Activated naive CD4-positive, alpha-beta T cell treated with anti-CD3 and anti-CD28 coated beads, Interleukin-2, amount 50 U/mL, for 24 hours (primary cell): ENCODE results near the gene RUFY4.
"Not testable (repeated sequence)": the region's sequence is repeated elsewhere in the genome, so short reads cannot be mapped to it uniquely, and the experiment has no call there.

Experiments
- H3K27ac Mint-ChIP-seq: one replicate; pipeline ENCODE4 v1.8.0; 2021; ENCODE audit warnings: mild to moderate bottlenecking, mixed read lengths
- H3K27me3 Mint-ChIP-seq: one replicate; pipeline ENCODE4 v1.8.0; 2021; ENCODE audit warnings: mixed read lengths
- H3K36me3 Mint-ChIP-seq: one replicate; pipeline ENCODE4 v1.8.0; 2021; ENCODE audit warnings: mixed read lengths
- H3K4me1 Mint-ChIP-seq: one replicate; pipeline ENCODE4 v1.8.0; 2021; ENCODE audit warnings: mixed read lengths
- H3K4me3 Mint-ChIP-seq: one replicate; pipeline ENCODE4 v1.8.0; 2021; ENCODE audit warnings: mild to moderate bottlenecking, mixed read lengths
- H3K9me3 Mint-ChIP-seq: one replicate; pipeline ENCODE4 v1.8.0; 2021; ENCODE audit warnings: mixed read lengths

RUFY4 gene

DNA sequence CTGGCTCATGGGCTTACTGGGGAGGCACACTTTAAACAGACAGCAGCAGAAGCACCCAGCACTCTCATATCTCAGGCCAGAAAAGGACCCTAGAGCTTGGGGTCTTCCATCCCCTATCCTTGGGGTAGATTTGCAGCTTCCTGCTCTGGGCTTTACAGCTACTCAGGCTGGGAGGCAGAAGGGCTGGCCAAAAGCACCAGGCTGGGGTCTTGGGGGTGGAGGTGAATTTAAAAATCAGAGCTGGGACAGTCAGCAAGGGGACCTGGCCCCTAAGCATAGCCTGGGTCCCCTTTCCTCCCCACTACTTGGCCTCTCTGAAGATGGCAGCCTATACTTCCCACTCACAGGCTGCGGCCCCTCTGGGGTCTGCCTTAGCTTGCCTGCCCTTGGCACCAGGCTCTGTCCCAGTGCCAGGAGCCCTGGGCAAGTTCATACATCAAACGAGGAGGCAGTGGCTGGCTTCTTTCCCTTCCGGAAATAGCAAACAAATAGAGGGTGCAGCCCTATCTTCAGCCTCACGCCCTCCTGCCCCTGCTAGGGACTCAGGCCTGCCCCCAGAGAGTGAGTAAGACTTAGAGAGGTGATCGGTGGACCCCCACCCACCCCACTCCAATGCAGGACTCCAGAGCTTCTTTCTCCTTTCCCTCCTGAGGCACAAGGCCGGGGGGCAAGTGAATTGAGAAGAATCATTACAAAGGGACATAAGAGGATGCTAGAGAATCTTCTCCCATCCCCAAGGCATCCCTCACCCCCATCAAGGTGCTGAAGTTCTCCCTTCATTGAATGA lies 40.3 kb upstream of the RUFY4 start:
- Mint-ChIP-seq H3K4me1 (no peaks in the 10 kb centered on the region), H3K27ac (no peak overlapping the region), H3K9me3 (no peaks in the 10 kb centered on the region), H3K36me3 (no peaks in the 10 kb centered on the region), H3K27me3 (no peaks in the 10 kb centered on the region), H3K4me3 (no peak overlapping the region)

DNA sequence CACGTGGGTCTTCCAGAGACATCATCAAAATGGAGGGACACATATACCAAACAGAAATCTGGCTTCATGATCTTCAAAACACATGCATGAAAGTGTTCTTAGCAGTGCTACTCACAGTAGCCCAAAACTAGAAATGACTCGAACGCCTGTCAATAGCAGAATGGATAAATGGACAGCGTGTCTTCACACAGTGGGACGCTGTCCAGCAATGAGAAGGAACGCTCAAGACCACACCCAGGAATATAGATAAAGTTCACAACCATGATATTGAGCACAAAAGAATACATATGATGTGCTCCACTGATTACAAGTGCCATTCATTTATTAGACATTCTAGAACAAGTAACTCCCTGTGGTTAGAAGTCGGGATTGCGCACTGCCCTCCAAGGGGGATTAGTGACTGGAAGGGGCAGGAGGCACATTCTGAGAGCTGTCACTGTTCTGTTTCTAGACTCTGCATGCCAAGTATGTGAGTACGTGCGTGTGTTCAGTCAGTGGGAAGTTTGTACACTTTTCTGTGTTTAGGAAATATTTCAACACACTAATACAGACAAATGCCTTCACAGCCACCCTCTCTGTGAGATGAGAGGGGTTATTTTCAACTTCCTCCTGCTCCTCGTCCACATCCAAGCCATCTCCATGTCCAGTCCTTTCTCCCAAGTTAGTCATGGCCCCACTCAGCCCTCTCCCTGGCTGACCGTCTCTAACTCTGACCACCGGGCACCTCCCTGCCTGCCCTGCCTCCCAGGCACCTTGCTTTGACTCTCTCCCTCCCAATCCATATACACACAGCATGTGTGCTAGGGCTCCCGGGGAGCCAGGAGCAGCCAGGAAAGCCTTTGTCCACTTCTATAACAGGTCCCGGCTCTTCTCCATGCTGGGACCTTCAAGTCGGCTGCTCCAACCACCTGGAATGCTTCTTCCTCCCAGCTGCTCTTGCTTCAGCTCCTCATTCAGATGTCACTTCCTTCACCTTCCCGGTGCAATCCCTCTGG lies 39.4 kb upstream of the RUFY4 start:
- Mint-ChIP-seq H3K9me3 (no peaks in the 10 kb centered on the region), H3K36me3 (no peaks in the 10 kb centered on the region), H3K4me1 (peaks cover 2% of the 10 kb centered on the region), H3K27ac (no peak overlapping the region), H3K27me3 (no peaks in the 10 kb centered on the region), H3K4me3 (no peak overlapping the region)

DNA sequence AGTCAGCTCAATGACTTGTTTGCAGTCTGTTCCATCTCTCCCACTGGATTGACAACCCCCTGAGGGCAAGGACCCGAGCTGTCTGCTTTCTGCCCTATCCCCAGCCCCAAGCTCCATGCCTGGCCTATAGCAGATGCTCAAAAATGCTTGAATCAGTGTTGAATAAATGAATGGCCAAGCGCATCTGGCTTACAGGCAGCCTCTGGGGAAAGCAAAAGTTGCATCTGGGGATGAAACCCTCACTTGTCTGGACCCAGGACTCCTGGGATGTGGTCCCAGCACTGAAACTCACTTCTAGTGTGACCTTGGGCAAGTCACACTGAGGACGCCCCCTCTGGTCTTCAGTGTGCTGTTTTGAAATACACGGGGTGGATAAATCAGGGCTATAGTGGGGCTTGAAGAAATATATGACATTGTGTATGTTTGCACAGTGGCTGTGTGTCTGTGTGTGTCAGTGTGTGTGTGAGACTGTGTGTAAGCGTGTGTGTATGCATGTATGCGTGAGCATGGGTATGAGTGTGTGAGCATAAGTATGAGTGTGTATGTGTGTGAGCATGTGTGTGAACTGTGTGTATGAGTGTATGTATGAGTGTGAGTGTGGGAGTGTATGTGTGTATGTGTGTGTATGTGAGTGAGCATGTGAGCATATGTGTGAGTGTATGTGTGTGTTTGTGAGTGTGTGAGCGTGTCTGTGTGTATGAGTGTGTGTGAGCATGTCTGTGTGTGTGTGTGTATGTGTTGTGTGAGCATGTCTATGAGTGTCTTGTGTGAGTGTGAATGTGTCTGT lies 38.5 kb upstream of the RUFY4 start:
- H3K4me3 Mint-ChIP-seq = no peak overlapping the region
- no peak overlapping the region for H3K27ac Mint-ChIP-seq
- peaks cover 5% of the 10 kb centered on the region for H3K4me1 Mint-ChIP-seq
- no peaks in the 10 kb centered on the region for H3K27me3 Mint-ChIP-seq
- no peaks in the 10 kb centered on the region for H3K36me3 Mint-ChIP-seq
- H3K9me3 Mint-ChIP-seq = no peaks in the 10 kb centered on the region

DNA sequence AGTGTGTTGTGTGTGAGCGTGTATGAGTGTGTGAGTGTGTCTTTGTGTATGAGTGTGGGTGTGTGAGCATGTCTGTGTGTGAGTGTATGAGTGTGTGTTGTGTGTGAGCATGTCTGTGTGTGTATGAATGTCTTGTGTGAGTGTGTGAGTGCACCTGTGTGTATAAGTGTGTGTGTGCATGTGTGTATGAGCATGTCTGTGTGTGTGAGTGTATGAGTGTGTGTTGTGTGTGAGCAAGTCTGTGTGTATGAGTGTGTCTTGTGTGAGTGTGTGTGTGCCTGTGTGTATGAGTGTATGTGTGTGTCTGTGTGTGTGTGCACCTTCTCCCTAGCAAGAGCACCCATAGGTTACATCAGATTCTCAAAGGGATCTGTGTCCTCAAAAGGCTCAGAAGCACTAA lies 37.8 kb upstream of the RUFY4 start:
- no peaks in the 10 kb centered on the region for H3K27me3 Mint-ChIP-seq
- H3K4me3 Mint-ChIP-seq = no peak overlapping the region
- no peaks in the 10 kb centered on the region for H3K9me3 Mint-ChIP-seq
- peaks cover 5% of the 10 kb centered on the region for H3K4me1 Mint-ChIP-seq
- H3K27ac Mint-ChIP-seq = no peak overlapping the region
- no peaks in the 10 kb centered on the region for H3K36me3 Mint-ChIP-seq

DNA sequence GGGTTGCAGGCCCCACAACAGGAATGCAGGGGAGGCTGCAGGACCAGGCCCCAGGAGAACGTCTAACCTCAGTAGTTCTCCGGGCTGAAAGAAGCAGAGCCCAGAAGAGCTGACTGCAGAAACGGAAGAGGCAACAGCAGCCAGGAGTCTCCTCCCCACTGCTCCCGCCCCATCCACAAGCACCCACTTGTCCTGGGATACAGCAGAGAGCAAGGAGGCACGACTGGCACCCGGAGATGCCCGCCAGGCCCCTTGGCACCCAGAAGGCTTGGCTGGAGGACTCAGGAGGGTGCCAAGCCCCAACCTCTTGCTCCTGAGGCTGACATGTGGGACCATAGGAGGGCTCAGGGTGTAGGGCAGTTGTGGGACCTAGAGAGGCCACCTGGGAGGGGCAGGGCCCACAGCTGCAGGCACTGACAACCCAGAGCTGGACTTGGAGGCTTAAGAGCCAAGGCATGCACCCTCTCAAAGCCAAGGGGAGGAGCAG lies 37.2 kb upstream of the RUFY4 start:
- H3K4me3 Mint-ChIP-seq = no peak overlapping the region
- H3K36me3 Mint-ChIP-seq = no peaks in the 10 kb centered on the region
- H3K27me3 Mint-ChIP-seq = no peaks in the 10 kb centered on the region
- peaks cover 5% of the 10 kb centered on the region for H3K4me1 Mint-ChIP-seq
- no peak overlapping the region for H3K27ac Mint-ChIP-seq
- no peaks in the 10 kb centered on the region for H3K9me3 Mint-ChIP-seq

DNA sequence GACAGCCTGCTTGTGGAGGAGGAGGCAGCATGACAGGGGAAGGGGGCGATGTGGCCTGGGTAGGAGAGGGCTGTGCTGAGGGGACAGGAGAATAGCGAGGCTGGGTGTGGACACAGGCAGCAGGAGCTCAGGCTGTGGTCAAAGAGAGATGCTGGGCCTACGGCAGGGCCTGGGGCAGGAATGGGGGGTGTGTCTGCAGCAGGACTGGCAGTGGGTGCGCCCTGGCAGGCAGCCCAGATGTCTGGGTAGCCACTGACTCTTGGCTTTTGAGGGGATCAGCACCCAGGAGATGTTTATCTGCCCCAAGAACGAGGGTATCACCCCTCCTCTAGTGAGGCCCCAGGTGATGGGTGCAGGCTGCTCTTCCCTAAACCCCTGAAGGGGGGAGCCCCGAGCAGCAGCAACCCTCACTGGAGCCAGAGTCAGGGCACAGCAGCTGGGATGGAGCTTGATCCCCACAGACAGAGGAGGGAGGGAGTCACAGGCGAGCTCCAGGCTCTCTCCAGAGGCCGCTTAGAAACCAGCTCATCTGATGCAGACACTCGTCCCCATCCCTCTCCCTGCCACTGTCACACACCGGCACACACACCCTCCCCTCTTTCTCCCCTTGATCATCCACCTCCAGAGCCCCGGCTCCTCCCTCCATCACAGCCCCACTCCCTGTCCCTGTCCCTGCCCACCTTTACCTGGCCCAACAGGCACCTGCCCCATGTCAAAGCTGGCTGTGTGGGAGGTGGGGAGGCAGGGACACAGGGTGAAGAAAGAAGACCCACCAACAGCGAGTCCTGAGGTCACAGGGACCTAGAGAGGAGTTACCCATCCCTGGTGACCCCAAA lies 36.5 kb upstream of the RUFY4 start:
- H3K4me3 Mint-ChIP-seq = no peak overlapping the region
- H3K4me1 Mint-ChIP-seq = peaks cover 5% of the 10 kb centered on the region
- no peak overlapping the region for H3K27ac Mint-ChIP-seq
- no peaks in the 10 kb centered on the region for H3K9me3 Mint-ChIP-seq
- peaks cover 1% of the 10 kb centered on the region for H3K27me3 Mint-ChIP-seq
- H3K36me3 Mint-ChIP-seq = no peaks in the 10 kb centered on the region

DNA sequence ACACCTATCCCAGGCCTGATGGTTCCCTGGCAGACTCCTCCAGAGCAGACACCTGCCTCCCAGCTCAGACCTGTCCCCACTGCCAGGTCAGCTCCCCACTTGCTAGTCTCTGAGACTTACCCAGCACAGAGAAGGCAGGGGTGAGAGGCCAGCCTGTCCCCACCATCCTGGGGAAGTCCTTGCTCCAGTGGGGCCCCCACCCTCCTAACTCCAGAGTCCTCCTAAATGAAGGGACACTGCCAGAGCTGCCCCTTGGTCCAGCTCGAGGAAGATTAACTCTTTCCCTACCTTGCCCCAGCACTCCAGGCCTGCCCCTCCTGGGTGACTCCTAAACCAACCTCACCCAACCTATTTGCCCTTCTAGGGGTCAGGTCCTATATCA lies 35.9 kb upstream of the RUFY4 start:
- Mint-ChIP-seq H3K27ac (no peak overlapping the region), H3K4me3 (no peak overlapping the region), H3K9me3 (no peaks in the 10 kb centered on the region), H3K36me3 (no peaks in the 10 kb centered on the region), H3K4me1 (peaks cover 5% of the 10 kb centered on the region), H3K27me3 (peaks cover 1% of the 10 kb centered on the region)

DNA sequence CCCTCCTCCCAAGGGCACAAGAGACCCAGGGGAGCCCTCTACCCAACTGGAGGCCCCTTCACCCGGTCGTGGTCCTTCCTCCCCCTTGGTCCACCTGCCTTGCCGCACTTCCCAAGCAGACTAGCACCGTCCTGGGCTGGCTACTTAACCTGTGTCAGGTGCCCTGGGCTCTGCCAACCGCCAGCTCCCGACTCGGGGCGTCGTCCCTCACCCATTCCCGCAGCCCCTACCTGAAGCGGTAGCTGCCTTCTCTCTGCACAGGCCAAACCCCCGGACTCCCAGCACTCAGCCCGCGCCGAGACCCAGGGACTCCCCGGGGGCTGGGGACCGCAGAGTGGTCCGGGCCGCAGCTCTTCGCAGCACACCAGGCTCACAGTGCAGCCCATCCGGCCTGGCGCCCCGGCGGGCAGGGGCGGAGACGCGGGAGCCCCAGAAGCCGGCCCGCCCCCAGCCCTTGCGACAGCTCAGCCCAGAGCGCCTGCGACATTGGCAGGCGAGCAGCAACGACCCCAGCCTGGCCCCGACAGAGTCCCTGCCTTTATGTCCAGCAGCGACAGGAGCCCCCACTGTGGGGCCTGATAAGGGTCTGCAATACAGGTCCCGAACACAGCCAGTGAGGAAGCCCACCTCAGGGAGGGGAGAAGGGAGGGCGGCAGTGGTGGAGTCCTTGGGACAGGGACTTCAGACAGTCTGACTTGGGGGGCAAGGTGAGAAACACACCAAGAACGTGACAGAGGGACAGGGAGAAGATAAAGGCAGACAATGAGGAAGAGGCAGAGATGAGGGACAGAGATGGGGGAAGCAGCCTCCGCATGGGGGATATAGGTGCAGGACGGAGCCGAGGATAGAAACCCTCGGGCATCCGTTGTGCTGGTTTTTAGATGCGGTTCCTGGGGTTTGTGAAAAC lies 35.2 kb upstream of the RUFY4 start:
- Mint-ChIP-seq H3K27me3 (peaks cover 2% of the 10 kb centered on the region), H3K27ac (no peak overlapping the region), H3K4me1 (peaks cover 5% of the 10 kb centered on the region), H3K36me3 (no peaks in the 10 kb centered on the region), H3K4me3 (peak overlapping the region; percentile 34), H3K9me3 (no peaks in the 10 kb centered on the region)

DNA sequence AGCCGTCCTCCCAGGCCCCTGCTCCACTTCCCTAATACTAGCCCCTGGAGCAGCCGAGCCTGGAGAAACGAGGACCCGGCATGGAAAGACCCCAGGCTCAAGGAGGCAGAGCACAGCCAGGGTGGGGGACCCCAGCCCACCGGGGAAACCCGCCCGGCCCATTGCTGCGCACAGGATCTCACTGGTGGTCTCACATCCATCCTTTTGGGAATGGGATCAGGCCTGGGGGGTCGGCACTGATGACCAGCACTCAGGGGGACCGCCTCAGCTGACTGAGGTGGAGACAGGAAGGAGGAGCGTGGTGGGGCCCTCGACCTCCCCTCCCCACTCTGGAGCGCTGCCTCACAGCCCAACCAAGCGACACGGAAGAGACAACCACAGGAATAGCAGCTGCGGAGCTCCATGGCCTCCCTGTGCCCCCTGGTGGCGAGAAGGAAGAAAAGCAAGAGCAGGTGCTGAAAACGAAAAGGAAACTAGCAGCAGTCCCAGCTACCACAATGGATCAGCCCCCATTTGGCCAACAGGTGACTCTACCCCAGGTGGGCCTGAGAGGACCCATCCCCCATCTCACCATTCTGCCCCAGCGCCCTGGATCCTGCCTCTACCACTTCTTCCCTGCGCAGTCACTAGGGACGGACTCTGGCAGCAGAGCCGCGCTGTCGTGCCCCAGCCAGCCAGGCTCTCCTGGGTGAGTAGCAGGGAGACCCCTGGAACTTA lies 34.4 kb upstream of the RUFY4 start:
- not testable (repeated sequence) for H3K36me3 Mint-ChIP-seq, H3K4me1 Mint-ChIP-seq, H3K9me3 Mint-ChIP-seq, H3K27me3 Mint-ChIP-seq
- peak overlapping the region; percentile 66 for H3K4me3 Mint-ChIP-seq
- peak overlapping the region; percentile 18 for H3K27ac Mint-ChIP-seq

DNA sequence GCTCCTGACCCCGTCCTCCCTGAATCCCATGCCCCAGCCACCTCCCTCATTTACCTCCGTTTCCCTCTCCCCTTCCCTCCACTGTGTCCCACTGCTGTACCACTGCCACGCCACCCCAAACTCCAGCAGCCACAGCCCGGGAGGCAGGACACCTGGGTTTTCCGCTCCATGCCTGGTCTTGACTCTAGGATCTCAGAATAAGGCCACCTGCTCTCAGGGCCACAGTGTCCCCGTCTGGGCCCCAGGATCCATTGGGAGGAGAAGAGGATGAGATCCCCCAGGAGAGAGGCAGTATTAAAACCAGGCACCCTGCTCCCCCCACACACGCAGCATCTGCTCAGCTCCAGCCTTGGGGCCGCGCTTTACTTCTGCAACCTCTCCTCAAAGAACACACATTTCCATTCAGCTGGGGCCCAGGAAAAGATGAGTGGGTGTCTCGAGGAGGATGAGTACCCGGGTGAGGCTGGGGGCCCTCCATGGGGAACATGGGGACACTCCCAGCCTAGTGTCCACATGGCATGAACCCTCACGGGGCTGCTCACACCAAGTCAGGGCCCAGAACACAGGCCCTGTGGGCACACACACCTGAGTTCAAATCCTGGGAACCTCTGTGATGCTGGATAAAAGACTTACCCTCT lies 33.5 kb upstream of the RUFY4 start:
- Mint-ChIP-seq H3K27ac (no peak overlapping the region), H3K4me3 (no peak overlapping the region), H3K9me3 (no peaks in the 10 kb centered on the region), H3K4me1 (peaks cover 5% of the 10 kb centered on the region), H3K27me3 (peaks cover 11% of the 10 kb centered on the region), H3K36me3 (no peaks in the 10 kb centered on the region)

DNA sequence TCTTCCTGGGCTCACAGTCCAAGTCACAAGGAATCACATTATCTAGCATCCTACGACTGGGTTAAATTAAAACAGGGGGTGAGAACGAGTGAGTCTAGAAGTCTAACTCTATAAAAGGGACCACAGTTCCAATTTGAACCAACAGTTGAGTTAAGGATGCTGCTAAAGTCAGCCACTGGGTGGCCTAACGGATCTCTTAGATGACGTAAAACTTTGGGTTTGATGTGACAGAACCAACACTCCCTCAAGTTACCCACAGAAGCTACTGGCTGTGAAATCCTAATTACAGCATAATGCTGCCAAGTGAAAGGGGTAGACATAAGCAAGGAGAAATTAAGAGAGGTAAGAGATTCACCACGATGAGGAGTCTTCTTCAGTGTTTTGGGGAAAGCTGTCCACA lies 32.7 kb upstream of the RUFY4 start:
- Mint-ChIP-seq H3K4me3 (no peak overlapping the region), H3K9me3 (no peaks in the 10 kb centered on the region), H3K27ac (no peak overlapping the region)

DNA sequence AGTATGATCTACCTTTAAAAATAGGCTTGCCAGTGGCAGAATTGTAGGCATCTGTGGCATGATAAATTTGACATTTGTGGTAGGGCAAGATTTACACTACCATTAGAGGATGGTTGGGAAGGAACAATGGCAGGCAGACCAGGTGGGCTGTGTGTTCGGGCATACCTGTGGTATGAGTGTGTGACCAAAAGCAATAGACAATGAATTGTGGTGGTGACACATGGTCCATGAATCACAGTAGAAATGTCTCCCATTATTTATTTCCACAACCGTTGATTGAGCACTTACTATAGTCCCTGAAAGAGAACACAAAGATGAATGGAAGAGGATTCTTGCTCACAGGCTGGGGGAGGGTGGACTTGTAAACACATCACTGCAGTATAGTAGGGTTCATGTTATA lies 29.9 kb upstream of the RUFY4 start:
- Mint-ChIP-seq H3K36me3 (peaks cover 3% of the 10 kb centered on the region), H3K27me3 (peaks cover 17% of the 10 kb centered on the region), H3K9me3 (no peaks in the 10 kb centered on the region), H3K4me1 (peaks cover 5% of the 10 kb centered on the region), H3K4me3 (no peak overlapping the region), H3K27ac (no peak overlapping the region)

More for the DNA sequence above, 32.7 kb upstream of the RUFY4 start:
- Mint-ChIP-seq H3K27me3 (peaks cover 17% of the 10 kb centered on the region), H3K4me1 (peaks cover 5% of the 10 kb centered on the region), H3K36me3 (peaks cover 3% of the 10 kb centered on the region)

DNA sequence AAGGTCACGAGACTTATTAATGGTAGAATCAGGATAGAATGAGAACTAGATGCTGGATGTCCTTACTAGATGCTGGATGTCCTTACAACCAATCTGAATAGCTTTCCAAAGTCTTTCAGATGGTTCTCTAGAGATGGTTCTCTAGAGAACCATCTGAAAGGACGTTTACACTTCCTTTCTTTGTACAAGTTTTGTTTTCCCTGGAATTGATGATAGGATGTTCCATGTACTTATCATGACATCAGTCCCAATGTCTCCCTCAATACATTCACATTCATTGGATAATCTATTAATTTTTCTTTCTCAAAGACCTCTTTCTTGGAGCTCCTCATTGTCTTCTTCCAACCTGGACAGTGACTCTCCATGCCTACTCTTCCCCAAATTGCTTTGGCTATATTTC lies 28.2 kb upstream of the RUFY4 start:
- H3K9me3 Mint-ChIP-seq = no peaks in the 10 kb centered on the region
- H3K36me3 Mint-ChIP-seq = peaks cover 3% of the 10 kb centered on the region
- no peaks in the 10 kb centered on the region for H3K4me1 Mint-ChIP-seq
- H3K27ac Mint-ChIP-seq = peak overlapping the region; percentile 30
- no peak overlapping the region for H3K4me3 Mint-ChIP-seq
- H3K27me3 Mint-ChIP-seq = peaks cover 17% of the 10 kb centered on the region
